Effector memory CD8-positive, alpha-beta T cell (primary cell): ENCODE measurements around the gene DAPK2.

Experiments used
- ATAC-seq: fragments of 150-1000 bp; cut with Tn5 transposase; replicated peaks from 2 replicates; pipeline ENCODE4 v1.10.0; 2021; ENCODE audit warnings: mild to moderate bottlenecking, moderate library complexity
- DNase-seq, 3 experiments: peaks; one replicate each; pipeline ENCODE4 v3.0.0; 2021
- H3K27ac Mint-ChIP-seq, 2 donors: one replicate each; pipeline ENCODE4 v1.8.0; 2022; ENCODE audit warnings: mild to moderate bottlenecking in 2 of 2, mixed read lengths in 2 of 2, moderate library complexity in 2 of 2
- H3K27me3 Mint-ChIP-seq, 2 donors: one replicate each; pipeline ENCODE4 v1.8.0; 2022; ENCODE audit warnings: mixed read lengths in 2 of 2
- H3K36me3 Mint-ChIP-seq: one replicate; pipeline ENCODE4 v1.8.0; 2022; ENCODE audit warnings: mild to moderate bottlenecking, moderate library complexity, mixed read lengths; ENCODE audit not compliant: insufficient read depth
- H3K4me1 Mint-ChIP-seq, 2 donors: one replicate each; pipeline ENCODE4 v1.8.0; 2022; ENCODE audit warnings: low read depth in 2 of 2, mixed read lengths in 2 of 2
- H3K4me3 Mint-ChIP-seq, 2 donors: one replicate each; pipeline ENCODE4 v1.8.0; 2022; ENCODE audit warnings: mild to moderate bottlenecking in 2 of 2, mixed read lengths in 2 of 2, moderate library complexity in 2 of 2
- H3K9me3 Mint-ChIP-seq, 2 donors: one replicate each; pipeline ENCODE4 v1.8.0; 2022; ENCODE audit warnings: mixed read lengths in 2 of 2

DAPK2 gene

DNA sequence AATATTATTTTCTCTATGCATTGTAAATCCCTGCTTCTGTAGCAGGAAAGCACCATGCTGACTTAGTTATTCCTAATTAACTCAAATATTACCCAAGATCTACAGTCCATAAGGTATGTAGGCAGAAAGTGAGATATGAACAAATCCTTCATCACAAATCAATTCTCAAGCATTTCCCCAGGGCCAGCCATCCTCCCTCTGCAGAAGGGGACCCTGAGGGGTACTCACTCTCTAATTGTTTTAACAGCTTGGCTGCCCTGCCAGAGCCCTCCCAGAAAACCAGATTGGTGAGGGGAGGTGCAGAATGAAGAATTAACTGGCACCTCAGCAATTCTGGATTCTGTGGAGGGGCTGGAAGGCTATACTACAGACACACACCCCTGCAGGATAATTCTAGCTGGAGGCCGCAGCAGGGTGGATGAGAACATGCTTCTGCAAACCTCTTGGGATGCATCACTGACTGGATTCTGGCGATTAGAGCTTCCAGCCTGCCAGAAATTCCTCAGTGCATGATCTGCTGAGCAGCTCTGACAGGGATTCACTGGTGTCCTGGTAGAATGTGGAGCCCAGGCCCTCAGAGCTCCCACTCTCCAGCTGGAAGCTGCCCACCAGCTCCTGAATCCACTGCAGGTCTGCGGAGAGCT lies 123.9 kb downstream of the DAPK2 start:
- H3K4me1 Mint-ChIP-seq = peaks cover 5 to 6% of the 10 kb centered on the region in 2 donors
- H3K4me3 Mint-ChIP-seq = no peak overlapping the region
- no peaks in the 10 kb centered on the region for H3K27me3 Mint-ChIP-seq
- H3K9me3 Mint-ChIP-seq = no peaks in the 10 kb centered on the region
- no peak for ATAC-seq
- H3K36me3 Mint-ChIP-seq = peaks cover 6% of the 10 kb centered on the region
- DNase-seq = no peak
- no peak overlapping the region for H3K27ac Mint-ChIP-seq

GRCh38 chr15:63920504-63921175 lies 125.6 kb downstream of the DAPK2 start:
- Mint-ChIP-seq H3K36me3 (peaks cover 9% of the 10 kb centered on the region), H3K4me3 (no peak overlapping the region), H3K9me3 (no peaks in the 10 kb centered on the region), H3K4me1 (peaks cover 5 to 6% of the 10 kb centered on the region in 2 donors), H3K27ac (no peak overlapping the region), H3K27me3 (no peaks in the 10 kb centered on the region)
- DNase-seq (no peak), ATAC-seq (no peak)

GRCh38 chr15:63918901-63919348 lies 127.4 kb downstream of the DAPK2 start:
- peaks cover 0 to 4% of the 10 kb centered on the region in 2 donors for H3K27me3 Mint-ChIP-seq

DNA sequence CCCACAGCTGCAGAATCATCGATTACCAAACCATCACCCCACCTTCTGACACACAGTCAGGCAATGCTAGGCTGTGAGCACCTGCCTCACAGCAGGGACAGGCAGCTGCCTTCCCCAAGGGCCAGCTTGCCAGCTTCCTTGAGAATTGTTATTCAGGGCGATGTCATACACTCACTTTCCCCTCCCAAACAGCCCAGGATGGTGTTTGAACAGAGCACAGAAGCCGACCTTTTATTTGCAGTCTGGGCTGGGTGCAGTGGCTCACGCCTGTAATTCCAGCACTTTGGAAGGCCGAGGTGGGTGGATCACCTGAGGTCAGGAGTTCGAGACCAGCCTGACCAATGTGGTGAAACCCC lies 128.0 kb downstream of the DAPK2 start:
- DNase-seq (no peak), ATAC-seq (no peak)
- Mint-ChIP-seq H3K27me3 (peaks cover 0 to 7% of the 10 kb centered on the region in 2 donors), H3K27ac (no peak overlapping the region), H3K36me3 (peaks cover 4% of the 10 kb centered on the region), H3K4me1 (peaks cover 5 to 6% of the 10 kb centered on the region in 2 donors), H3K4me3 (no peak overlapping the region), H3K9me3 (no peaks in the 10 kb centered on the region)

More at GRCh38 chr15:63918901-63919348, 127.4 kb downstream of the DAPK2 start:
- Mint-ChIP-seq H3K9me3 (no peaks in the 10 kb centered on the region), H3K4me3 (no peak overlapping the region), H3K4me1 (peaks cover 5 to 6% of the 10 kb centered on the region in 2 donors), H3K27ac (peak overlapping the region in 1 of 2 donors; percentile 38), H3K36me3 (peaks cover 4% of the 10 kb centered on the region)
- DNase-seq (no peak), ATAC-seq (no peak)

DNA sequence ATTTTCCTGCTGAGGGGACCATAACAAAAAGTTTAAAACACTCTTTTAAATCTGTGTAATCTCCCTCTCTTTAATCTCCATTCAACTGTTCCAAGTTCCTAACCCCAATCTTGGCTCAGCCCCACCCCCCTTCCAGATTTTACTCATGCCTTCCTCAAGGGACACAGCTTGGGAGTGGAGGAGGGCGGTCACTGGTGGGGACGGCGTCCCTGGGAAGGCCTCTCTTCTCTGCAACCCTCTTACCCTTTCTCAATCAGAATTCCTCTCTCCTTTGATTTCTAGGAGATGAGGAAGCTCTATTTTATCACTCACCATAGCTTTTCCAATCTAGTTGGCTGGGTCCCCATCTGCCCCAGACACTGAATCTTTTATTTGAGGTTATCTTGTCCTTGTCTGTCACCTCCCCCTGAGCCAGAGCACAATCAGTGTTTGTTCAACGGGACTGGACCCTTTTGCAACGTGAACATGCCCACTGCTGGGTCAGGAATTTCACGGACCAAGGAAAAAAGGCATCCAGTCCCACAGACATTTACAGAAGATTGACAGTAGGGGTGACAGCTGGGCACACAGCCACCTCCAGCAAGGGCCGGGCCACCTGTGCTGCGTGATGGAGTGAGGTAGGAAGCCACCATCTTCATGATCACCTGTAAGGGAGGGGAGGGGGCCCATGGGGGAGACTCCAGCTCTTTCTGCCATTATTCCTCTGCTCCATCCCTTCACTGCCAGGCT lies 128.5 kb downstream of the DAPK2 start:
- H3K27ac Mint-ChIP-seq = peak overlapping the region in 1 of 2 donors; percentile 15
- H3K9me3 Mint-ChIP-seq = no peaks in the 10 kb centered on the region
- H3K4me1 Mint-ChIP-seq = peaks cover 5 to 6% of the 10 kb centered on the region in 2 donors
- DNase-seq (no peak), ATAC-seq (no peak)
- H3K36me3 Mint-ChIP-seq = peaks cover 4% of the 10 kb centered on the region
- H3K27me3 Mint-ChIP-seq = peaks cover 0 to 7% of the 10 kb centered on the region in 2 donors
- no peak overlapping the region for H3K4me3 Mint-ChIP-seq

DNA sequence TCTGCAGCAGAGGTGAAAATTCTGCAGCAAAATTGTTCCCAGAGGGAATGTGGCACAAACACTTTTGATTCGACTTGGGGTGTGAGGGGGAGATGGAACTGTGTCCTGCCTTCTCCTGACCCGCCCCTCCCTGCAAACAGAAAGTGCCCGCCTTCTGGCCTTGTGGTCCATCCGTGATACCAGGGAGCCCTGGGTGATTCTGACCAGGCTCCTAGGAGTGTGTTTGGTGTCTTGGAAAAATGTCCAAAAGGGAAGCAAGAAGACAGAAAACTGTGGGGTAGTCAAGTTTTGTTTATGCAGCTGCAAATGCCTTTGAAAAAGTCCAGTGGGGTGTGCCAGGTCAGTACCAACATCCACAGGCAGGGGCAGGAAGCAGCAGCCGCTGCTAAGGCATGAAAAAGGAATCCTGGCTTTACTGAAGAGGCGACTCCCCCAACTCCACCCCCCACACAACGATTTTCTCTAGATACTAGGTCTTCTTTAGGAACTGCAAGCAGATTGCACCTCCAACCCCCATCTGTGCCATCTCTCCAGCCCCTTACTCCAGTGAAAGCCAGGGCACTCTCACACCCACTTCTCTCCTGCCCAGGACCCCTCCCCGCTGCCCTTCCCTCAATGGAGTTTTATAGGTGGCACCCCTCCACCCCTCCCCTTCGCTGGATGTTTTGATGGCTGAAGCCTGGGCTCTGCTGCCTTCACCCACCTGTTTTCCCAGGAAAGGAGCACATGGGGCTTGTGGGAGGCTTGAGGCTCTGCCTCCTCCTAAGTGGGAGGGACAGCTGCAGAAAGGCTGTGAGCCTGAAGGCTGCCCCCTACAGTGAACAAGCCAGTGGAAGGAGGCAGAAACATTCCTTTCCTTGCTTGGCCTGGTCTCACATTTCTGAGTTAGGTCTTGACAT lies 130.2 kb downstream of the DAPK2 start:
- DNase-seq (no peak), ATAC-seq (no peak)
- H3K9me3 Mint-ChIP-seq = no peaks in the 10 kb centered on the region
- no peak overlapping the region for H3K4me3 Mint-ChIP-seq
- no peak overlapping the region for H3K27ac Mint-ChIP-seq
- H3K27me3 Mint-ChIP-seq = peaks cover 0 to 7% of the 10 kb centered on the region in 2 donors
- H3K36me3 Mint-ChIP-seq = peaks cover 4% of the 10 kb centered on the region
- H3K4me1 Mint-ChIP-seq = peaks cover 5 to 6% of the 10 kb centered on the region in 2 donors

DNA sequence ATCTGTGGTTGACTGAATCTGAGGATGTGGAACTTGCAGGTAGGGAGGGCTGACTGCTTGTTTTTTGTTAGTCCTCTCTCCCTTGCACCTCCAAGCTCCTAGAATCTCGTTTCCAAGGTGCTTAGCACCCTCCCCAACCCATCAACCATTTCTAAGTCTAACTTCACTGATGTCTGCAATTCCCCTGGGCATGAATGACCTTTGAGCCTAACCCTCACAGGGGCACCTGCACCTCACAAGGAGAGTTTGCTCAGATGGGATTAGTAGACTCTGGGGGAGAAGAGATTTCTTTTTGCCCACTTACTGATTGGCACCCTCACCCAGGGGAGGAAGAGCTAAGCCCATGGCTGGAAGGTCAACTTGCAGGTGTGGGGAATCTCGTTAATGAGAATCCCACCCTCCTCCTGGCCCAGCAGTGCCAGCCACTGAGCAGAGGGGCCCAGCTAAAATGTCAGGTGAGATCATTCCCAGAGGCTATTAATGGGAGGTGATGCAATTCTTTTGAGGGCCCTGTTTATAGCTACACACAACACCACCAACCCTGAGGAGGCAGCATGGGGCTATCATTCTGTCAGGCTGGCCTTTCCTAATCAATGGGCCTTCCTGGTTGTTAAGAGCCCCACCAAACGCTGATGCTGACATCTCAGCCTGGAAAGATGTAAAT lies 130.9 kb downstream of the DAPK2 start:
- Mint-ChIP-seq H3K9me3 (no peaks in the 10 kb centered on the region), H3K36me3 (peaks cover 4% of the 10 kb centered on the region), H3K27ac (no peak overlapping the region), H3K27me3 (peaks cover 0 to 7% of the 10 kb centered on the region in 2 donors), H3K4me3 (no peak overlapping the region), H3K4me1 (peaks cover 0 to under 1% of the 10 kb centered on the region in 2 donors)
- DNase-seq (no peak), ATAC-seq (no peak)

GRCh38 chr15:63913786-63914315 lies 132.4 kb downstream of the DAPK2 start:
- ATAC-seq (no peak), DNase-seq (no peak)
- Mint-ChIP-seq H3K27me3 (peaks cover 0 to 7% of the 10 kb centered on the region in 2 donors), H3K36me3 (peaks cover 4% of the 10 kb centered on the region), H3K4me1 (peaks cover 0 to 4% of the 10 kb centered on the region in 2 donors), H3K9me3 (no peaks in the 10 kb centered on the region), H3K27ac (peak overlapping the region in 1 of 2 donors; percentile 10), H3K4me3 (no peak overlapping the region)

DNA sequence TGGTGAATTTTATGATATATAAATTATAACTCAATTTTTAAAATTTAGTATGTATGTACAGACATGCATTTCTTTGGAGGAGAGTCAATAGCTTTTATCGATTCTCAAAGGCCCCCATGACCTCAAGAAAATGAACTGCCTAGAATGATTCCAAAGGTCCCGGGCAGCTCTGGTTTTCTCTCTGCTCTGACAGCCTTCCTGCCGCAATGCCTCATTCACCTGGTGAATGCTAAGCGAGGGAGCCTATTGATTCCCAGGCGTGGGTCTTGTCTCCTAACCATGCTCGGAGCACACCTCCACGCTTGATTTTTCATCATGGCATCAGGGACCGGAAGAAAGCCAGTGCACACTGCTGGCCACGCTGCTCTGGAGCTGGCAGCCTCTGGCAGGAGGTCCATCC lies 132.9 kb downstream of the DAPK2 start:
- no peak for ATAC-seq
- Mint-ChIP-seq H3K27ac (peak overlapping the region in 1 of 2 donors; percentile 10), H3K27me3 (peaks cover 0 to 7% of the 10 kb centered on the region in 2 donors), H3K4me1 (peaks cover 0 to 4% of the 10 kb centered on the region in 2 donors), H3K36me3 (peaks cover 4% of the 10 kb centered on the region), H3K4me3 (no peak overlapping the region), H3K9me3 (no peaks in the 10 kb centered on the region)
- DNase-seq = no peak

GRCh38 chr15:63912061-63912615 lies 134.1 kb downstream of the DAPK2 start:
- H3K27ac Mint-ChIP-seq = peak overlapping the region in 1 of 2 donors; percentile 57
- DNase-seq = no peak
- H3K9me3 Mint-ChIP-seq = no peaks in the 10 kb centered on the region
- no peak overlapping the region for H3K4me3 Mint-ChIP-seq
- H3K27me3 Mint-ChIP-seq = peaks cover 0 to 7% of the 10 kb centered on the region in 2 donors
- H3K4me1 Mint-ChIP-seq = peaks cover 1 to 5% of the 10 kb centered on the region in 2 donors
- ATAC-seq = no peak
- H3K36me3 Mint-ChIP-seq = peaks cover 2% of the 10 kb centered on the region

DNA sequence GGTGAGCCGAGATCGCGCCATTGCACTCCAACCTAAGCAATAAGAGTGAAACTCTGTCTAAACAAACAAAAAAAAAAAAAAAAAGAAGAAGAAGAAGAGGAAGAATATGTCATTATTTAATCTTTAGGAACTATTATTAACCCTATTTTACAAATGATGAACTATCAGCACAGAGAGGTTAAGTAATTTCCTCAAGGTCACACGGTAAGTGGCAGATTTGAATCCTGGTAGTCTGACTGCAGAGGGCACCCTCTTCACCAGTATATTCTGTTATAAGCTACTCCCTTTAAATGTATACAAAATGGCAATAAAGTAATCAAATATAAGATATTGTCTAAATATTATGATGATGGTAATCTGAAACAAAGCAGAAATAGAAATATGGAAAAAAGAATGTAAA lies 135.1 kb downstream of the DAPK2 start:
- DNase-seq (no peak), ATAC-seq (no peak)
- peaks cover 11 to 15% of the 10 kb centered on the region in 2 donors for H3K4me1 Mint-ChIP-seq
- no peak overlapping the region for H3K27ac Mint-ChIP-seq
- peaks cover 0 to 7% of the 10 kb centered on the region in 2 donors for H3K27me3 Mint-ChIP-seq
- no peaks in the 10 kb centered on the region for H3K9me3 Mint-ChIP-seq
- H3K36me3 Mint-ChIP-seq = no peaks in the 10 kb centered on the region
- no peak overlapping the region for H3K4me3 Mint-ChIP-seq

DNA sequence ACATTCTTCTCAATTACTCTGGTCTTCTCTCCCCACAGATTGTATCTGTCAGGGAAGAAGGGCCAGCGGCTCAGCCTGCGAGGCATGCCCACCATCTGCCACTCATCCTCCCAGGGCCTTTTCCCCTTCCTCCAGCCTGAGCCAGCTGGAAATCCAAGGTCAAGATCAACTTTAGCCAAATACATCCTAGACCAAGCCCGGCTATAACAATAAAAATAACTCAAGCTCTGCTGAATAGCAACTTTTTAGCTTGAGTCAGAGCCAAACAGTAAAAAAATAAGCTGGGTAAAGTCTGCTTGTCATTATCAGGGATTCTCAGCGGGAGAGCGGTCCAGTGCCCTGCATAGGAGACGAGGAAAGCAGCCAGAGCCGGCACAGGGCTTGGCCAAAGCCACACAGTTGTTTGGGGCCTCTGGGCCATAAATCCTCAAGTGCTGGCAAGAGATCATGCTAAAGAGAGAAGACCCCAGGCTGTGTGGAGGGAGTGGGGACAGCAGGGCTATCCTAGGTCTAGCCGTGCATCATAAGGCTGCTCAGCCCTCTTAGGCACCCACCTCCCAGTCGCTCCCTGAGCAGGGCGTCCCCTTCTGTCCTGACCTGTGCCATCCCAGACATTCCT lies 136.4 kb downstream of the DAPK2 start:
- H3K27me3 Mint-ChIP-seq = peaks cover 0 to 7% of the 10 kb centered on the region in 2 donors
- no peak for ATAC-seq

More for the DNA sequence above, 136.4 kb downstream of the DAPK2 start:
- Mint-ChIP-seq H3K4me1 (peaks cover 20 to 23% of the 10 kb centered on the region in 2 donors), H3K4me3 (no peak overlapping the region), H3K36me3 (no peaks in the 10 kb centered on the region), H3K9me3 (no peaks in the 10 kb centered on the region), H3K27ac (peak overlapping the region in 1 of 2 donors; percentile 60)
- DNase-seq = no peak
